Panc1 (cell line): ENCODE measurements around the gene UBXN2A. TPM values are rescaled to one million over a fixed set of nuclear protein-coding genes. Genes with fewer than 3 reads are reported as not detected.

Experiments used
- ATAC-seq: fragments of 200-7000 bp; cut with Tn5 transposase; 2 replicates; pipeline ENCODE4 v1.9.1; 2020; ENCODE audit warnings: mild to moderate bottlenecking, moderate library complexity
- BruUV-seq: library from RNA; stranded (reverse); fragments of 400-500 nt; replicated peaks from 2 replicates; lab custom pipeline; 2021; lab: Mats Ljungman, UMichigan
- CTCF ChIA-PET: fragments of 300-600 bp; sonication (Branson Sonifier 250); formaldehyde crosslinking; loops from one replicate; lab custom pipeline; 2022; ENCODE audit warnings: antibody characterized with exemption; lab: Charles Lee
- POLR2A ChIA-PET: fragments of 300-600 bp; sonication (Branson Sonifier 250); formaldehyde crosslinking; loops from one replicate; lab custom pipeline; 2022; ENCODE audit warnings: antibody characterized with exemption; lab: Charles Lee
- DNase-seq: peaks from one replicate; pipeline ENCODE4 v3.0.0-alpha.2; 2010; ENCODE audit warnings: low read depth, low spot score
- H3K27ac ChIP-seq: 2 replicates; pipeline ENCODE4 v1.5.1; 2011; ENCODE audit warnings: mild to moderate bottlenecking, low read length, inconsistent platforms
- H3K27me3 ChIP-seq: fragments of 200-500 bp; sonication (Bioruptor generic); 2 replicates; pipeline ENCODE4 v1.6.0; 2014; ENCODE audit warnings: low read length, inconsistent platforms; ENCODE audit not compliant: control insufficient read depth, insufficient read depth
- H3K36me3 ChIP-seq: fragments of 200-500 bp; sonication (Bioruptor generic); 2 replicates; pipeline ENCODE4 v1.5.1; 2014; ENCODE audit warnings: inconsistent platforms, mild to moderate bottlenecking, low read length, moderate library complexity; ENCODE audit not compliant: control insufficient read depth, insufficient read depth
- H3K4me1 ChIP-seq: 2 replicates; pipeline ENCODE4 v1.5.1; 2011; ENCODE audit warnings: inconsistent platforms, mild to moderate bottlenecking, low read length, moderate library complexity; ENCODE audit not compliant: control insufficient read depth, insufficient read depth
- H3K4me3 ChIP-seq, 2 experiments: 2 replicates each; pipeline ENCODE4 v1.5.1; 2011 to 2012; ENCODE audit warnings: low read depth in 2 of 2, low read length in 2 of 2, mild to moderate bottlenecking in 2 of 2, inconsistent platforms in 1 of 2, moderate library complexity in 1 of 2
- H3K9me3 ChIP-seq: fragments of 200-500 bp; sonication (Bioruptor generic); 2 replicates; pipeline ENCODE4 v1.5.1; 2014; ENCODE audit warnings: low read depth, mild to moderate bottlenecking, inconsistent platforms, low read length, moderate library complexity; ENCODE audit not compliant: control insufficient read depth, insufficient read depth
- CTCF ChIP-seq: fragments of 450-650 bp; IDR thresholded peaks from 2 replicates; pipeline ENCODE4 v1.5.1; 2017; ENCODE audit warnings: mild to moderate bottlenecking
- POLR2AphosphoS5 ChIP-seq: IDR thresholded peaks from 2 replicates; pipeline ENCODE4 v1.6.1; 2012; ENCODE audit warnings: mild to moderate bottlenecking, low read depth, low read length, moderate library complexity
- REST ChIP-seq, 2 experiments: IDR thresholded peaks; 2 replicates each; pipeline ENCODE4 v1.6.1; 2011 to 2012; ENCODE audit warnings: low read depth in 2 of 2, control low read depth in 1 of 2, low read length in 1 of 2, mild to moderate bottlenecking in 1 of 2, moderate library complexity in 1 of 2; ENCODE audit not compliant: insufficient read depth in 1 of 2
- SIN3A ChIP-seq: IDR thresholded peaks from 2 replicates; pipeline ENCODE4 v1.6.1; 2012; ENCODE audit warnings: low read depth, mild to moderate bottlenecking, low read length, moderate library complexity, borderline replicate concordance; ENCODE audit not compliant: insufficient read depth
- TCF7L2 ChIP-seq: IDR thresholded peaks from 2 replicates; pipeline ENCODE4 v1.6.1; 2011; ENCODE audit warnings: mild to moderate bottlenecking, low read depth, low read length, inconsistent platforms
- in situ Hi-C: cut with HindIII; loops from 2 replicates; pipeline ENCODE4 v1.10.0; 2016; ENCODE audit warnings: low sequenced_read_pairs, low pct_unique_long_range_greater_than_20kb
- intact Hi-C: fragments of 100-400 bp; cut with micrococcal nuclease; formaldehyde crosslinking; loops from one replicate; pipeline ENCODE4 v1.10.0; 2022; ENCODE audit not compliant: unreplicated experiment
- total RNA-seq: library from RNA; stranded (reverse); gene quantifications from one replicate; pipeline ENCODE4 v1.2.1, GENCODE V29; 2021; ENCODE audit not compliant: unreplicated experiment

The UBXN2A gene
- total RNA-seq, 1 experiment from 2014 or later = 23.3 TPM

GRCh38 chr2:23993736-23994269 lies 53.5 kb downstream of the UBXN2A start:
- ATAC-seq = no peak
- ChIA-PET CTCF (no interaction called here), POLR2A (interaction anchor here (0.6 kb wide), 1 partner anchor 9 kb away, joined by 8 read pairs; no protein-coding TSS in a partner anchor)
- in situ Hi-C loops (no loop called here), intact Hi-C loops (no loop called here)
- Histone ChIP-seq H3K4me1 (no peaks in the 10 kb centered on the region), H3K27me3 (no peaks in the 10 kb centered on the region), H3K9me3 (no peaks in the 10 kb centered on the region), H3K36me3 (no peaks in the 10 kb centered on the region), H3K27ac (no peak overlapping the region), H3K4me3 (no peak overlapping the region)
- BruUV-seq = no TSS peak
- TF ChIP-seq SIN3A (no peak), CTCF (no peak), POLR2AphosphoS5 (no peak), REST (IDR thresholded peaks at IDR 0.05; ENCODE audit: insufficient read depth in 1 of 2, low read depth in 2 of 2, low read length in 1 of 2) (no peak), TCF7L2 (no peak)
- no peak for DNase-seq

GRCh38 chr2:23994567-23994966 lies 54.3 kb downstream of the UBXN2A start:
- CTCF ChIA-PET = no interaction called here
- H3K27ac ChIP-seq = no peak overlapping the region
- no peaks in the 10 kb centered on the region for H3K27me3 ChIP-seq
- BruUV-seq = TSS peak; percentile 29
- no peaks in the 10 kb centered on the region for H3K9me3 ChIP-seq
- POLR2A ChIA-PET = no interaction called here
- TF ChIP-seq SIN3A = no peak
- no peak for TF ChIP-seq POLR2AphosphoS5
- TF ChIP-seq CTCF = no peak
- no peak for TF ChIP-seq REST (IDR thresholded peaks at IDR 0.05; ENCODE audit: insufficient read depth in 1 of 2, low read depth in 2 of 2, low read length in 1 of 2)
- no peak for TF ChIP-seq TCF7L2
- DNase-seq = no peak
- intact Hi-C loops = no loop called here
- in situ Hi-C loops = no loop called here
- no peak for ATAC-seq
- H3K4me3 ChIP-seq = no peak overlapping the region
- no peaks in the 10 kb centered on the region for H3K4me1 ChIP-seq
- no peaks in the 10 kb centered on the region for H3K36me3 ChIP-seq
